IgD-negative memory B cell (primary cell): ENCODE measurements around the gene KLHL13. TPM values are rescaled to one million over a fixed set of nuclear protein-coding genes. Genes with fewer than 3 reads are reported as not detected.

ENCODE experiments used
- H3K27ac Mint-ChIP-seq, 3 donors: one replicate each; pipeline ENCODE4 v1.8.0; 2020 to 2022; ENCODE audit warnings: mild to moderate bottlenecking in 3 of 3, mixed read lengths in 3 of 3, moderate library complexity in 1 of 3
- H3K27me3 Mint-ChIP-seq: one replicate; pipeline ENCODE4 v1.8.0; 2021; ENCODE audit warnings: mixed read lengths
- H3K36me3 Mint-ChIP-seq: one replicate; pipeline ENCODE4 v1.8.0; 2020; ENCODE audit warnings: mild to moderate bottlenecking, mixed read lengths
- H3K4me1 Mint-ChIP-seq, 3 donors: one replicate each; pipeline ENCODE4 v1.8.0; 2020 to 2022; ENCODE audit warnings: mixed read lengths in 3 of 3, mild to moderate bottlenecking in 1 of 3
- H3K4me3 Mint-ChIP-seq, 4 donors: one replicate each; pipeline ENCODE4 v1.8.0; 2020 to 2022; ENCODE audit warnings: mild to moderate bottlenecking in 4 of 4, mixed read lengths in 4 of 4, moderate library complexity in 3 of 4
- H3K9me3 Mint-ChIP-seq, 3 donors: one replicate each; pipeline ENCODE4 v1.8.0; 2020 to 2021; ENCODE audit warnings: mixed read lengths in 3 of 3, mild to moderate bottlenecking in 1 of 3
- polyA plus RNA-seq: library from polyadenylated mRNA; unstranded; fragments of 300-500 nt; fragmentation: Illumina TruSeq; gene quantifications from one replicate; pipeline ENCODE4 v1.2.3, GENCODE V29; 2021

Gene KLHL13
- polyA plus RNA-seq, 1 donor from 2014 or later = not detected

- peaks cover 1% of the 10 kb centered on the region for H3K27me3 Mint-ChIP-seq
- H3K4me3 Mint-ChIP-seq = no peak overlapping the region
- peaks cover 0 to 2% (median 0%) of the 10 kb centered on the region in 3 donors for H3K9me3 Mint-ChIP-seq
- no peak overlapping the region for H3K27ac Mint-ChIP-seq
- no peaks in the 10 kb centered on the region for H3K4me1 Mint-ChIP-seq
- H3K36me3 Mint-ChIP-seq = no peaks in the 10 kb centered on the region
Observed at GRCh38 chrX:117919755-117920154, 196.9 kb downstream of the KLHL13 start.

GRCh38 chrX:117910216-117910615 is 206.4 kb downstream of the KLHL13 start:
- Mint-ChIP-seq H3K27ac (no peak overlapping the region), H3K4me1 (no peaks in the 10 kb centered on the region), H3K27me3 (no peaks in the 10 kb centered on the region), H3K4me3 (no peak overlapping the region), H3K36me3 (no peaks in the 10 kb centered on the region), H3K9me3 (peaks cover 0 to 5% (median 1%) of the 10 kb centered on the region in 3 donors)

- Mint-ChIP-seq H3K4me3 (no peak overlapping the region), H3K9me3 (peaks cover 0 to 3% (median 0%) of the 10 kb centered on the region in 3 donors), H3K4me1 (no peaks in the 10 kb centered on the region), H3K36me3 (no peaks in the 10 kb centered on the region), H3K27me3 (no peaks in the 10 kb centered on the region), H3K27ac (no peak overlapping the region)
Observed at GRCh38 chrX:117898226-117898625, 218.4 kb downstream of the KLHL13 start.

DNA sequence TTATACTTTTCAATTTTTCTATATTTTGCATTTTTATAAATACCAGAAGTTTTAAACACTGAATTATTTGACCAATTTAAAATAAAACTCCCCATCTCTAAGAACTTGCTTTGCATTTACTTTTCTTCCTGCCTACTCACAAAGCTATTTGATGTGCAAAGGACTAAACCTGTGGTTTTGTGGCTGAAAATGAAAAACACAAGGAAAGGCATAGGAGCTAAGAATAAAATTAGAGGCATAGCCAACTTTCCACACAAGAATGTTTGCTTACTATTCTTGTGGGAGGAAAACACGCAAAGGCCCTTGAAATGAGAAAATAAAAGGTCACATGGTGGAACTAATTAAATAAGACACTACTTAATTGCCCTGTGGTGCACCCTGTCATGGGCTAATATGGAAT is 221.2 kb downstream of the KLHL13 start:
- no peaks in the 10 kb centered on the region for H3K4me1 Mint-ChIP-seq
- H3K27me3 Mint-ChIP-seq = no peaks in the 10 kb centered on the region
- H3K36me3 Mint-ChIP-seq = no peaks in the 10 kb centered on the region
- peaks cover 0 to 3% (median 2%) of the 10 kb centered on the region in 3 donors for H3K9me3 Mint-ChIP-seq
- no peak overlapping the region for H3K27ac Mint-ChIP-seq
- H3K4me3 Mint-ChIP-seq = no peak overlapping the region

GRCh38 chrX:117892469-117892868 is 224.1 kb downstream of the KLHL13 start:
- Mint-ChIP-seq H3K27me3 (no peaks in the 10 kb centered on the region), H3K4me3 (no peak overlapping the region), H3K27ac (no peak overlapping the region), H3K9me3 (peaks cover 0 to 4% (median 3%) of the 10 kb centered on the region in 3 donors), H3K4me1 (no peaks in the 10 kb centered on the region), H3K36me3 (no peaks in the 10 kb centered on the region)

- H3K36me3 Mint-ChIP-seq = no peaks in the 10 kb centered on the region
- H3K4me3 Mint-ChIP-seq = no peak overlapping the region
- peaks cover 0 to 16% (median 11%) of the 10 kb centered on the region in 3 donors for H3K9me3 Mint-ChIP-seq
- no peaks in the 10 kb centered on the region for H3K4me1 Mint-ChIP-seq
- H3K27ac Mint-ChIP-seq = no peak overlapping the region
- peaks cover 2% of the 10 kb centered on the region for H3K27me3 Mint-ChIP-seq
Observed at GRCh38 chrX:117871796-117872195, 244.8 kb downstream of the KLHL13 start.

- Mint-ChIP-seq H3K9me3 (peaks cover 0 to 6% (median 4%) of the 10 kb centered on the region in 3 donors), H3K27ac (no peak overlapping the region), H3K36me3 (no peaks in the 10 kb centered on the region), H3K4me1 (no peaks in the 10 kb centered on the region), H3K27me3 (no peaks in the 10 kb centered on the region), H3K4me3 (no peak overlapping the region)
Observed at GRCh38 chrX:117860517-117860916, 256.1 kb downstream of the KLHL13 start.

- no peak overlapping the region for H3K27ac Mint-ChIP-seq
Observed at GRCh38 chrX:117854806-117855205, 261.8 kb downstream of the KLHL13 start.

DNA sequence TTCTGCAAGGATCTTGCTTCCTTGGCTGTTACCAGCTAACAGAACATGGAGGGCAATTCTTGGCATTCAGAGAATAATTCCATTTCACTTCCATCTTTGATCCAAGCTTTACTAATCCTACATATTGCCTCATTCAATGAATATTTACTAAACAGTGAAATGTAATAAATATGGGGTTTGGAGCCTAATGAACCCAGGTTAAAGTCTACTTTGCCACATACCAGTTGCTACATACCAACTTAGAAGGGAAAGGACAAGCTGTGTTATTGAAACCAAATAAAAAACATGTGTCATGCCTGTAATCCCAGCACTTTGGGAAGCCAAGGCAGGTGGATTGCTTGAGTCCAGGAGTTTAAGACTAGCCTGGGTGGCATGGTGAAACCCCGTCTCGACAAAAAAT is 265.6 kb downstream of the KLHL13 start:
- no peak overlapping the region for H3K4me3 Mint-ChIP-seq
- no peaks in the 10 kb centered on the region for H3K4me1 Mint-ChIP-seq
- H3K36me3 Mint-ChIP-seq = no peaks in the 10 kb centered on the region
- H3K9me3 Mint-ChIP-seq = peaks cover 2 to 6% (median 3%) of the 10 kb centered on the region in 3 donors
- H3K27me3 Mint-ChIP-seq = no peaks in the 10 kb centered on the region
- no peak overlapping the region for H3K27ac Mint-ChIP-seq

More at GRCh38 chrX:117854806-117855205, 261.8 kb downstream of the KLHL13 start:
- no peak overlapping the region for H3K4me3 Mint-ChIP-seq
- no peaks in the 10 kb centered on the region for H3K27me3 Mint-ChIP-seq
- H3K36me3 Mint-ChIP-seq = no peaks in the 10 kb centered on the region
- peaks cover 0 to 8% (median 4%) of the 10 kb centered on the region in 3 donors for H3K9me3 Mint-ChIP-seq
- H3K4me1 Mint-ChIP-seq = no peaks in the 10 kb centered on the region

Other genes with a start within 250 kb of the KLHL13 start
- 4.6 TPM for gene WDR44, start 229.3 kb upstream of the KLHL13 start, polyA plus RNA-seq